Omental fat pad (tissue), 4 donors: ENCODE measurements around the gene RBM19. TPM values are rescaled to one million over a fixed set of nuclear protein-coding genes. Genes with fewer than 3 reads are reported as not detected.

Source experiments
- ATAC-seq: fragments of 150-250 bp; one replicate; pipeline ENCODE4 v1.9.1; 2016; ENCODE audit warnings: mild to moderate bottlenecking, moderate library complexity; ENCODE audit not compliant: low FRiP score
- DNase-seq: peaks from one replicate; pipeline ENCODE4 v3.0.0-alpha.2; 2019; ENCODE audit warnings: low spot score
- total RNA-seq, 4 donors: library from RNA; depleted of rRNA; stranded (reverse); fragments of >200 nt; gene quantifications; one replicate each; pipeline ENCODE4 v1.1.0, GENCODE V29; 2016
- TF ChIP-seq, protein P1 (sequence below), 3 donors: fragments of 450-650 bp; IDR thresholded peaks; one replicate each; pipeline ENCODE4 v1.5.1; 2016 to 2017; ENCODE audit warnings: antibody characterized with exemption in 3 of 3, mild to moderate bottlenecking in 3 of 3, moderate library complexity in 2 of 3

RBM19 gene
- total RNA-seq, 4 donors from 2014 or later: 24.3 to 41.6 (median 28.7) TPM

- TF ChIP-seq, protein P1, sequence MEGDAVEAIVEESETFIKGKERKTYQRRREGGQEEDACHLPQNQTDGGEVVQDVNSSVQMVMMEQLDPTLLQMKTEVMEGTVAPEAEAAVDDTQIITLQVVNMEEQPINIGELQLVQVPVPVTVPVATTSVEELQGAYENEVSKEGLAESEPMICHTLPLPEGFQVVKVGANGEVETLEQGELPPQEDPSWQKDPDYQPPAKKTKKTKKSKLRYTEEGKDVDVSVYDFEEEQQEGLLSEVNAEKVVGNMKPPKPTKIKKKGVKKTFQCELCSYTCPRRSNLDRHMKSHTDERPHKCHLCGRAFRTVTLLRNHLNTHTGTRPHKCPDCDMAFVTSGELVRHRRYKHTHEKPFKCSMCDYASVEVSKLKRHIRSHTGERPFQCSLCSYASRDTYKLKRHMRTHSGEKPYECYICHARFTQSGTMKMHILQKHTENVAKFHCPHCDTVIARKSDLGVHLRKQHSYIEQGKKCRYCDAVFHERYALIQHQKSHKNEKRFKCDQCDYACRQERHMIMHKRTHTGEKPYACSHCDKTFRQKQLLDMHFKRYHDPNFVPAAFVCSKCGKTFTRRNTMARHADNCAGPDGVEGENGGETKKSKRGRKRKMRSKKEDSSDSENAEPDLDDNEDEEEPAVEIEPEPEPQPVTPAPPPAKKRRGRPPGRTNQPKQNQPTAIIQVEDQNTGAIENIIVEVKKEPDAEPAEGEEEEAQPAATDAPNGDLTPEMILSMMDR (IDR thresholded peaks at IDR 0.05): no peak
- ATAC-seq: no peak
- no peak for DNase-seq
Measured at GRCh38 chr12:113808095-113808951, 157.8 kb downstream of the RBM19 start.

DNA sequence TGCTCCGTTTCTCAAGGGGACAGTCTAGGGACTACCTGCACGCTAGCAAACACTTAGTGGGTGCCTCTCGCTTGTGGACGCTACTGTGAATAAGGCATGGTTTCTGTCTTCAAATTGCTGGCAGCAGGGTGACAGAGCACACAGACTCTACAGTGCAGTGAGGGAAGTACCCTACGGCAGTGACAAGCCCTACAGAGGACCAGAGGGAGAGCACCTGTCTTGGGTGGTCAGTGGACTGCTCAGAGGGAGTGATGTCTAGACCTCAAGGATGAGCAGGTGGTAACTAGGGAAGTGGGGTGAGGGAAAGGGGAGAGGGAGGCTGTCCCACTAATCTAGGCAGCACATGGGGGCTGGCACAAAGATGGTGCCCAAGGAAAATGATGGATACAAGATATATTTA is 160.5 kb downstream of the RBM19 start:
- ATAC-seq (no peak), DNase-seq (no peak)
- TF ChIP-seq, protein P1 (IDR thresholded peaks at IDR 0.05): no peak

- ATAC-seq: no peak
- no peak for DNase-seq
- TF ChIP-seq, protein P1 (IDR thresholded peaks at IDR 0.05): no peak
Measured at GRCh38 chr12:113804961-113805600, 161.0 kb downstream of the RBM19 start.

DNA sequence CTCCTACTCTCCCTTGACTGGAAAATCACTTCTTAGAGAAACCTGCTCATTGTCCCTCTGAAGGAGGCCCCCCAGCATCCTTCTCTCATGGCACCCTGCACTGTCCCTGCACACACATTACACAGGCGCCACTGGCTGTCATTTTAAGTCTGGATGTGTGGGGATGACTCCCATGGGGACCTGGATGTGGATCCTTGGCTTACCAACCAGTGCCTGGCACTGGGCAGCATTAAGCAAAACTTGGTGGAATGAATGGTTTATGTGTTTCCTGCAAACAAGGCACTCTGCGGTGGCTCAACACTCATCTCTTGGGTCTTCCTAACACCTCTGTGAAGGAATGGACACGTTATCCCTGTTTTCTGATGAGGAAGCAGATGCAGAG is 162.4 kb downstream of the RBM19 start:
- TF ChIP-seq, protein P1 (IDR thresholded peaks at IDR 0.05): no peak
- ATAC-seq (no peak), DNase-seq (no peak)

- ATAC-seq: no peak
- TF ChIP-seq, protein P1 (IDR thresholded peaks at IDR 0.05): no peak
- DNase-seq: no peak
Measured at GRCh38 chr12:113802966-113803758, 163.0 kb downstream of the RBM19 start.

GRCh38 chr12:113802000-113802749 is 163.9 kb downstream of the RBM19 start:
- no peak for DNase-seq
- TF ChIP-seq, protein P1 (IDR thresholded peaks at IDR 0.05): no peak
- ATAC-seq: no peak
